Pulmonary artery endothelial cell (primary cell): Measurements from ENCODE around the gene MRPL41. TPM values are rescaled to one million over a fixed set of nuclear protein-coding genes. Genes with fewer than 3 reads are reported as not detected.
"Not testable (repeated sequence)": the region's sequence is repeated elsewhere in the genome, so short reads cannot be mapped to it uniquely, and the experiment has no call there.

Source experiments
- DNase-seq: peaks from one replicate; pipeline ENCODE4 v3.0.0-alpha.2; 2011; ENCODE audit warnings: low read depth, low spot score
- total RNA-seq: library from RNA; depleted of rRNA; stranded (reverse); fragments of >200 nt; gene quantifications from 2 replicates; pipeline ENCODE4 v1.2.3, GENCODE V29; 2014

The MRPL41 gene
- 39.9 and 50.6 TPM in 2 replicates for total RNA-seq

DNA sequence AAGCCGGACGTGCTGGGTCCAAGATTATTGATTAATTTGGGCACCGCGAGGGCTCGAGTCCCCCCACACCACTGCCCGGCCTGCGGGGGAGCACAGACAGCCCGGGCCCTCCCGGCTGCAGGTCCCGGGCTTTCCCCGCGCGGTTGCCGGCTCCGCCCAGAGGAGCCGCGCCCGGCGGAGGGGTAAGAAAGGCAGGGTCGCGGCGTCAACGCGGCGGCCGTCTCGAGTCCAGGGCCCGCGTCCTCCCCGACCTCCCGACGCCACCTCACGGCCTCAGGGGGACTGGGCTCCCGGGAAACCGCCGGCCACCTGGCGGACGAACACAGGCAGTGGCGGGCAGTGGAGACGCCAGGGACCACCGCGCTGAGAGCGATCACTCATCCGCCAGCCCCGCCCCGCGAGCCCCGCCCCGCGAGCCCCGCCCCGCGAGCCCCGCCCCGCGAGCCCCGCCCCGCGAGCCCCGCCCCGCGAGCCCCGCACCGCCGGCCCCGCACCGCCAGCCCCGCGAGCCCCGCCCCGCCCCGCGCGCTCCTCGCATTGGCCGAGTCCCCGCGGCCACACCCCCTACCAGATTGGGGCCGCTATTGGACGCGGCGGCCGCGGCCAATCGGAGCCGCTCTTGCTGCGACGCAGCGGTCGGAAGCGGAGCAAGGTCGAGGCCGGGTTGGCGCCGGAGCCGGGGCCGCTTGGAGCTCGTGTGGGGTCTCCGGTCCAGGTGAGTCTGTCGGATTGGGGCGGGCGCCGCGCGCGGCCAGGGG lies at the start of gene MRPL41:
TSS of gene MRPL41 (plus strand) at position 616 of the 758 bp plus-strand sequence. CDS start 203 bp downstream, outside the sequence.
- DNase-seq: peak; percentile 39

DNA sequence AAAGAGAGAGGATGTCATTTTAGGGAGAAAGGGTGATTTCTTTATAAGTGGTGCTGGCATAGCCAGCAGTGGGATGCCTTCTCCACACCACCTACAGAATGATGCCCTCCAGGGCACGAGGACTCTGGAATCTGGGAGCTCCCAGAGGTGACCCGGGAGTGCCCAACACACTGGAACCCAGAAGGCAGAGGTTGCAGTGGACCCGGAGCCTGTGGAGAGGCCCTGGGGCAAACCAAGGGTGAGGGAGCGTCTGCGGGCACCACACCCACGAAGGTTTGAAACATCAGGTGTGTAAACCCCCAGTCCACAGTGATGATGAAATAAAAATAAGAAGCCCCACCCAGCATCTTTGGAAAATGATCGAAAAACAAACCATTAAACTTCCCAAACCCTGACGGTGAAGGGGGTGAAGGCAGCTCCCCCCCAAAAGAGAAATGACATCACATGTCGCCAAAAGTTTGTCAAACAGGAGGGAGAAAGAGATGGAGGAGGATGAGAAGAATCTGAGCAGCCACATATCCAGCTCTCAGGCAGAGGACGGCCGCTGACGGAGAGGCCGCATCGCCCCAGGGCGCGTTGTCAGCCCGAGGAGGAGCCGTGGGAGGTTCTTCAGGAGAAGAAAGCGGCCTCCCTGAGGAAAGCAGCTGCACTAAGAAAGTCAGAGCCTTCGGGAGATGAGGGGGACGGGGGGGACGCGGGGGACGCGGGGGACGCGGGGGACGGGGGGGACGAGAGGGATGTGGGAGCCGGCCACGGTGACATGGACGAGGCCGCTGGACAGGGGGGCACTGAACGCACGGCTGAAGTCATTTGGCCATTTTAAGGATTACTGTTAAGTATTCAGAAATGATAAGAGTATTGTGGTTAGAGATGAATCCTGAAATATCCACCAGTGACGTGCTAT lies 49.4 kb upstream of the MRPL41 start:
- DNase-seq: no peak

DNA sequence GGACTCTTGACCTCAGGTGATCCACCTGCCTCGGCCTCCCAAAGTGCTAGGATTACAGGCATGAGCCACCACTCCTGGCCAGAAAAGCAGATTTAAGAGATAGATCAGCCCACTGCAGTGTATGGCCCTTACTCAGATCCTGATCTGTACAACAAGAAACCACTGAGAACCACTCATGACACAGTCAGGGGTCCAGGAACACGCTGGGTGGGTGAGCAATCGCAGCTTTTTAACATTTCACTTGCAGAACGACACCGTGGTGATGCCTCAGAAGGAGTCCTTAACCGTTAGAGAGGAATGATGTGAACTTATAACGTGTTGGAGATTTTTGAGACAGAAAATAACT lies 47.3 kb upstream of the MRPL41 start:
- no peak for DNase-seq

DNA sequence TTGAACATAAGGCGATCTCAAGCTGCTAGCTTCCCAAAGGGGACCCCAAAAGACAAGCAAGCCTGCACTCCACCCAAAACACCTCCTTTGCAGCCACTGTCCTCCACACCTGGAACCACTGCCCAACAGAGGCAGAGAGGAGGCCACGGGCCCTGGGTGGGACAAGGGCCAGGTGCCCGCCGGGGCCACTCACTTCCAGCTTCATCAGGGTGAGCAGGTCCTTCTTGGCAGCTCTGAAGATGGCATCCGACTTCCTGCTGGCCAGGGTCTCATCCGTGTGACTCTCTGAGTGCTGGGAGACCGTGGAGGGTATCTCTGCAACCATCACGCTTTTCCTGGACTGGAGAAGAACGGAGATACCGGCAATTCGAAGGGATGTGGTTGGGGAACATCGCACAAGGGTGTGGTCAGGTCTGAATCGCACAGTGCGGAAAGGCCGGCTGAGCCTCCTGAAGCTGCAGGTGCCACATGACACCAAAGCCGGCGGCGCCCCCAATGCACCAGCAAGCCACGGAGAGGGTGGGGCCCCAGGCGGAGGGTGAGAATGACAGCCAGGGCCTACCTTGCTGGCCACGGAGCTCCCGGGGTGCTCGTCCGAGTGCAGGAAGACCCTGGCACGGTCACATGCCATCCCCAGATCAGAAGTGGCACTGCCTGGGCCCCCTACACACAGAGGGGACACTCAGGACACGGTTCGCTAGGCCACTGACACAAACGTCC lies 46.1 kb upstream of the MRPL41 start:
- no peak for DNase-seq

DNA sequence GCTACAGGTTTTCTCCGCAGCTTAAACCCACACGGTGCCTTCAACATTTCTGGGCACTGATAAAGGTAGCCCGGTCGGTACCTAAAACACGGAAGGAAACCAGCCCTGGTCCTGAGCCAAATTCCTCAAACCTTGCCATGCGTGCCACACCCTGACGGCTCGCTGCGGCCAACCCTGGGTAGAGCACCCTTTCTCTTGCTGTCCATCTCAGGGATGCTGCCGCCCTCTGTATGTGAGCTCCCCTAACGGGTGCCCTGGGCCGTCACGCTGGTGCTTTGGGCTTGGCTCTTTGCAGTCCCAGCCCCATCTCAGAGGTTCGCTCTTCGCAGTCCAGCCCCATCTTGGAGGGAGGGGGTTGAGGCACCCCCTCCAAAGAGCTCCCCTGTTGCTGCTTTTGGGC lies 45.4 kb upstream of the MRPL41 start:
- DNase-seq: no peak

DNA sequence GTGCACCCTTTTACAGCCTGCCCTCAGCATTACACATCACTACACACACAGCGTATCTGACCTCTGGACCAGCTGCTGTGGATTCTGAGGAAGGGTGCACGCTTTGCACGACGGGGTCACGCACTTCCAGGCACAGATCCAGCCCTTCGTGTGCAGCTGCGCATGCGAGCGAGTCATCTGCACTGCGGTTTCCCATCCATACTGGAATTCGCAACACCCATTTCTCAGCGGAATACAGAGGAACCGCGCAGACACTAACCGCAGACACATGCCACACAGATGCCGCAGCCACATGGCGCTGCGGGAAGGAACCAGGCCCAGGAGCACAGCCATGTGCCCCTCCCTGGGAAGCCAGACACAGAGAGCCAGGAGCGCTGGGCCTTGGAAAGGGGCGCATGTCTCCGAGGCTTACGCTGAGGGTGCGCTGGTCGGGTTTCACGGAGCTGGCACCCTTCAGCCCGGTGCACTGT lies 44.9 kb upstream of the MRPL41 start:
- no peak for DNase-seq

DNA sequence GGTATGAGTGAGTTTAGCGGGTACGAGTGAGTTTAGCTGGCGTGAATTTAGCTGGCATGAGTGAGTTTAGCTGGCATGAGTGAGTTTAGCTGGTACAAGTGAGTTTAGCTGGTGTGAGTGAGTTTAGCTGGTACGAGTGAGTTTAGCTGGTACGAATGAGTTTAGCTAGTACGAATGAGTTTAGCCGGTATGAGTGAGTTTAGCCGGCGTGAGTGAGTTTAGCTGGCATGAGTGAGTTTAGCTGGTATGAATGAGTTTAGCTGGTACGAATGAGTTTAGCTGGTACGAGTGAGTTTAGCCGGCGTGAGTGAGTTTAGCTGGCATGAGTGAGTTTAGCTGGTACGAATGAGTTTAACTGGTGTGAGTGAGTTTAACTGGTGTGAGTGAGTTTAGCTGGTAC lies 42.5 kb upstream of the MRPL41 start:
- no peak for DNase-seq

DNA sequence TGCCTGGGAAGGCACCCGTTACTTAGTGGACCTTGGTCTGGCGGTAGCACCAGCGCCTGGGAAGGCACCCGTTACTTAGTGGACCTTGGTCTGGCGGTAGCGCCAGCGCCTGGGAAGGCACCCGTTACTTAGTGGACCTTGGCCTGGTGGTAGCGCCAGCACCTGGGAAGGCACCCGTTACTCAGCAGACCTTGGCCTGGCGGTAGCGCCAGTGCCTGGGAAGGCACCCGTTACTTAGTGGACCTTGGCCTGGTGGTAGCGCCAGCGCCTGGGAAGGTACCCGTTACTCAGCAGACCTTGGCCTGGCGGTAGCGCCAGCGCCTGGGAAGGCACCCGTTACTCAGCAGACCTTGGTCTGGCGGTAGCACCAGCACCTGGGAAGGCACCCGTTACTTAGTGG lies 40.6 kb upstream of the MRPL41 start:
- DNase-seq: not testable (repeated sequence)

DNA sequence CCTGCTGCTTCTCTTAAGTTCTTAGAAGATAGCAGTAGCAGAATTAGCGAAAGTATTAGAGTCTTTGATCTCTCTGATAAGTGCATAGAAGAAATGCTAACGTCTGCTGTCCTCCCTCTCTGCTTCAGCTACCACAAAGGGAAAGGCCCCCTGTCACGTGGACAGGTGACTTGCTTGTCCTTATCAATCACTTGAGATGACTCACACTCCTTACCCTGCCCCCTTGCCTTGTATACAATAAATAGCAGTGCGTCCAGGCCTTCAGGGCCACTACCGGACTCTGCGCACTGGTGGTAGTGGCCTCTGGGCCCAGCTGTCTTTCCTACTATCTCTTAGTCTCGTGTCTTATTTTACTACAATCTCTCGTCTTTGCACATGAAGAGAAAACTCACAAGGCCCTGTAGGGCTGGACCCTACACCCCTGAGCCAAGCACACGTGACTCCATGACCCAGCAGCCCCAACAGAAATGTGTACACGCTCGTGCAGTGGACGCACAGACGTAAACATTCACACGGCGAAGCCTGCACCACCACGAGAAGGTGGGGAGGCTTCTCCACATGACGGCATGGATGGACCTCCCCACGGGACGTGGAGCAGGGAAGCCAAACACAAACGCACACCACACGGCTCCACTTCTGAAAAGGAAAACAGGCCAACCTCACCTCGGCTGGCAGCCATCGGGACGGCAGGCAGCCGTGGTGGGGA lies 39.8 kb upstream of the MRPL41 start:
- no peak for DNase-seq

DNA sequence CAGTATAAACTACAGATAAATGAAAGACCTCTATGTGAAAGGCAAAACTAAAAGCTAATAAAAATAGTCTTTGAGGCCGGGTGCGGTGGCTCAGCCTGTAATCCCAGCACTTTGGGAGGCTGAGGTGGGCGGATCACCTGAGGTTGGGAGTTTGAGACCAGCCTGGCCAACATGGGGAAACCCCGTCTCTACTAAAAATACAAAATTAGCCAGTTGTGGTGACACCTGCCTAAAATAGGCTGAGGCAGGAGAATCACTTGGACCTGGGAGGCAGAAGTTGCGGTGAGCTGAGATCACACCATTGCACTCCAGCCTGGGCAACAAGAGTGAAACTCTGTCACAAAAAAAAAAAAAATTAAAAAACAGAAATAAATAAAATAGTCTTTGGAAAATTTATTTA lies 38.5 kb upstream of the MRPL41 start:
- not testable (repeated sequence) for DNase-seq

DNA sequence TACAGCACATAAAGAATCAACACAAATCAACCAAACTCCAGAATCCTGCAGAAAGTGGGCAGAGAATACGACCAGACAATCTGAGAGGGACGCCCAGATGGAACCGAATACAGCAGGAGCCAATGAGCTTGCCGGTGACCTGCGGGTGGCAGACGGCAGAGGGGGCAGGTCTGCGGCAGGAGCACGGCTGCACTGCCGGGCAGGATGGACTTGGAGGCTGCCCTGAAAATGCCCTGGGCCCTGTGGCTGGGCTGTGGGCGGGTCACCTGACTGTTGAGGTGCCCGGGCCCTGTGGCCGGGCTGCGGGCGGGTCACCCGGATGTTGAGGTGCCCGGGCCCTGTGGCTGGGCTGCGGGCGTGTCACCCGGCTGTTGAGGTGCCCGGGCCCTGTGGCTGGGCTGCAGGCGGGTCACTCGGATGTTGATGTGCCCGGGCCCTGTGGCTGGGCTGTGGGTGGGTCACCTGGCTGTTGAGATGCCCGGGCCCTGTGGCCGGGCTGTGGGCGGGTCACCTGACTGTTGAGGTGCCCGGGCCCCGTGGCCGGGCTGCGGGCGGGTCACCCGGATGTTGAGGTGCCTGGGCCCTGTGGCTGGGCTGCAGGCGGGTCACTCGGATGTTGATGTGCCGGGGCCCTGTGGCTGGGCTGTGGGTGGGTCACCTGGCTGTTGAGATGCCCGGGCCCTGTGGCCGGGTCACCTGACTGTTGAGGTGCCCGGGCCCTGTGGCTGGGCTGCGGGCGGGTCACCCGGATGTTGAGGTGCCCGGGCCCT lies 37.7 kb upstream of the MRPL41 start:
- DNase-seq: not testable (repeated sequence)

DNA sequence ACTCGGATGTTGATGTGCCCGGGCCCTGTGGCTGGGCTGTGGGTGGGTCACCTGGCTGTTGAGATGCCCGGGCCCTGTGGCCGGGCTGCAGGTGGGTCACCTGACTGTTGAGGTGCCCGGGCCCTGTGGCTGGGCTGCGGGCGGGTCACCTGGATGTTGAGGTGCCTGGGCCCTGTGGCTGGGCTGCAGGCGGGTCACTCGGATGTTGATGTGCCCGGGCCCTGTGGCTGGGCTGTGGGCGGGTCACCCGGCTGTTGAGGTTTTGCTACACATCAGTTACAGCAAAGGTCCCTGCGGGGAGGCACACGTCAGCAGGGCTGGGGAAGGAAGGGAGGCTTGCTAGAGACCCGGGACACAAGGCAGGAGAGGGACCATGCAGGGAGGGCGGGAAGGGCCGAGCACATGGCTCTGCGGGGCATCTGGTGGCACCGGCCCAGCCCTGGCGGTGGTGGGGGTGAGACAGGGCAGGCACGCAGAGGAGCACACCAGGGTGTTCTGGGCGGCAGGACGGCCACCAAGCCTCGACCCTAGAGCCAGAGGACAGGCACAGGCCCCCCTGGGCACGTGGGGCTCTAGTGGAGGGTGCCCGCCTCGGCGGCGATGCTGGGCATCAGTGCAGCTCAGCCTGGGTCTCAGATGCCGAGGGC lies 36.9 kb upstream of the MRPL41 start:
- no peak for DNase-seq

DNA sequence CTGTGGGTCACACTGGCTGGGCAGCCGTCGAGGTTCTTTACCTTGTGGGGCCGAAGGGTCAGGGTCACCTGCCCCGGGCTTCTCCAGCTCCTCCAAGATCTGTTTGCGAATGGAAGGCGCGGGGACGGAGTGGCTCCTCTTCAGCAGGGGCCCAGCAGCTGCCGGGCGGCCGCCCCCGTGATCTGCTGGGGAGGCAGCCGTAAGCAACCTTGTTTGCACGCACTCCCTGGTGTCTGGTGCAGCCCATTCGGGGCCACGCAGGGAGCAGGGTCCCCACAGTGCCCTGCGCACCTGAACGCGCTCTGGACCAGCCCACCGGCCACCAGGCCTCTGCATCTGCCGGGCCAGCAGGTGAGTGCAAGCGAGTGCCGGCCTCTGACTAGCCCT lies 36.3 kb upstream of the MRPL41 start:
- no peak for DNase-seq

DNA sequence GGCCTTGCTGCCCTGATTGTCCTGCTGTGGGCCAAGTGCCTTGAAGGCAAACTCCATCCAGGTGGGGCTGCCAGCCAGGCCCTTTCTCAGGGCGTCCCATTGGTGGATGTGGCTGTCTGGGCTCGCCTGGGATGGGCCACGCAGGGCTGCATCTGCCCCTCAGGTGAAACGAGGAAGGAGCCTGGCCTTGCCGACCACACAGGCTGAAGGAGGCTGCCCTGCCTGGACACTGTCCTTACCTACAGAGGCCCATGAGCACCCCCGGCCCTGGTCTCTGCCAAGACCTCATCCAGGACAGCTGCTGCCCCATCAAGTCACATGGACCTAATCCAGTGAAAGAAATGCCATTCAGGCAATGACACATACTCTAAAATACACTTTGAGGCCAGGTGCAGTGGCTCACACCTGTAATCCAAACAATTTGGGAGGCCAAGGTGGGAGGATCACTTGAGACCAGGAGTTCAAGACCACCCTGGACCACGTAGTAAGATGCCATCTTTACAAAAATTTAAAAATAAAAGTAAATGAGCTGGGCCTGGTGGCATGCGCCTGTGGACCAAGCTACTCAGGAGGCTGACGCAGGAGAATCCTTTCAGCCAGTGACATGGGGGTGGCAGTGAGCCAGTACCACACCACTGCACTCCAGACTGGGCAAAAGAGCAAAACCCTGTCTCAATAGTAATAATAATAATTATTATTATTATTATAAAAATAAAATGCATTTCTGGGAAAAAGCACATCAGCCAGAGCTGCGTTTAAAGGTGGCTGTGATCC lies 35.3 kb upstream of the MRPL41 start:
- no peak for DNase-seq

DNA sequence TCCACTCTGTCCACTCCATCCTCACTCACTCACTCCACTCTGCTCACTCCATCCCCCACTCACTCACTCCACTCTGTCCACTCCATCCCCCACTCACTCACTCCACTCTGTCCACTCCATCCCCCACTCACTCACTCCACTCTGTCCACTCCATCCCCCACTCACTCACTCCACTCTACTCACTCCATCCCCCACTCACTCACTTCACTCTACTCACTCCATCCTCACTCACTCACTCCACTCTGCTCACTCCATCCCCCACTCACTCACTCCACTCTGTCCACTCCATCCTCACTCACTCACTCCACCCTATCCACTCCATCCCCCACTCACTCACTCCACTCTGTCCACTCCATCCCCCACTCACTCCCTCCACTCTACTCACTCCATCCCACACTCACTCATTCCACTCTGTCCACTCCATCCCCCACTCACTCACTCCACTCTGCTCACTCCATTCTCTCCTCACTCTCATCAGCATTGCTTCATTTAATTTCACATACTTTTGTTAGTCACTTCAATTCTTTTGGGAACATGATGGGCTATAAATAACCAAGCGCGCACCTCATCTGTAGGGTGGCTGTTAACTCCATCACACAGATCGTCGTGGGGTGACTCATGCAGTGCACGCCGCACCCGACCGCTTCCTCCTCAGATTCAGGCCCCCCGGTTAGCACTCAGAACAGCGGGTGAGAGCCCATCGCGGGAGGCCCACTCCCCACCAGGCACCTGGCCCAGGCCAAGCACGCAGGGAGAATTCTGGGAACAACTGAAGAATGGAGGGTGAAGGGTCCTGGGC lies 32.8 kb upstream of the MRPL41 start:
- not testable (repeated sequence) for DNase-seq

DNA sequence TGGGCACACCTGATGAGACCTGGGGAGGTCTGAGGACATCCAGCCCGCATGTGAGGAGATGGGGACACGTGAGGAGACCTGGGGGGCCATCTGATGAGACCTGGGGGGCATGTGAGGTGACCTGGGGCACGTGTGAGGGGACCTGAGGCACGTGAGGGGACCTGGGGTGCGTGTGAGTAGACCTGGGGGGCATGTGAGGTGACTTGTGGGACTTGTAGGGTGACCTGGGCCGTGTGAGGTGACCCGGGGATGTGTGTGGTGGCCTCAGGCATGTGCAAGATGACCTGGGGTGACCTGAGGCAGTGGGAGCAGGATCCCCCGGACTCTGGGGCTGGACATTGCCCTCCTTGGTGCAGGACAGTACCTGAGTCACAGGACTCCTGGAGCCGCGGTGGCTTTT lies 32.1 kb upstream of the MRPL41 start:
- DNase-seq: no peak

DNA sequence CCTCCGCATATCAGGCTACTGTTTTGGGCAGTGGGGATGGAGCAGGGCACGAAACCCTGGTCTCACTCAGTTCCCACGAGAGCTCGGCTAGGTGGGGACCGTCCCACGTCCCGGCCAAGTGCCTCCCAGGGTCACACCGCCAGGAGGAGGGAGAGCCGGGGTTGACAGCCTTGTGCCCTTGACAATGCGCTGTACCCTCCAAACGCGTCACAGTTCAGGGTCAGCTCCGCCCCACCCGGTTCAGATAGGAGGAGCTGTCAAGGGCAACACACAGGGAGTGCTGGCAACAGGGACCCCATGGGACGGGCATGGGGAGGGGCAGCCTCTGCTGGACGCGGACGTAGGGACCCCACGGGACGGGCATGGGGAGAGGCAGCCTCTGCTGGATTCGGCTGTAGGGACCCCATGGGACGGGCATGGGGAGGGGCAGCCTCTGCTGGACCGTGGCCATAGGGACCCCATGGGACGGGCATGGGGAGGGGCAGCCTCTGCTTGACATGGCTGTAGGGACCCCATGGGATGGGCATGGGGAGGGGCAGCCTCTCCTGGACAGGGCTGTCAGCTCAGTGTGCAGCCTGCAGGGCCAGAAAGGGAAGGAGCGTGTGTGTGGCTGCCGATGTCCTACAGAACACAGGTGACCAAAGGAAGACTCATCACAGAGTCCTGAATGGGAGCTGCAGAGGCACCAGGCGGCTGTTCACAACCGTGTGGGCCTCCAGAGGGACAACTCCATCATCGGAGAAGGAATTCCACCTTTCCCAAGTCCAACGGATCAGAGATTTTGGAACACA lies 30.9 kb upstream of the MRPL41 start:
- DNase-seq: no peak
